ENCODE results near the gene SRSF3.

- TF ChIP-seq, protein P1, sequence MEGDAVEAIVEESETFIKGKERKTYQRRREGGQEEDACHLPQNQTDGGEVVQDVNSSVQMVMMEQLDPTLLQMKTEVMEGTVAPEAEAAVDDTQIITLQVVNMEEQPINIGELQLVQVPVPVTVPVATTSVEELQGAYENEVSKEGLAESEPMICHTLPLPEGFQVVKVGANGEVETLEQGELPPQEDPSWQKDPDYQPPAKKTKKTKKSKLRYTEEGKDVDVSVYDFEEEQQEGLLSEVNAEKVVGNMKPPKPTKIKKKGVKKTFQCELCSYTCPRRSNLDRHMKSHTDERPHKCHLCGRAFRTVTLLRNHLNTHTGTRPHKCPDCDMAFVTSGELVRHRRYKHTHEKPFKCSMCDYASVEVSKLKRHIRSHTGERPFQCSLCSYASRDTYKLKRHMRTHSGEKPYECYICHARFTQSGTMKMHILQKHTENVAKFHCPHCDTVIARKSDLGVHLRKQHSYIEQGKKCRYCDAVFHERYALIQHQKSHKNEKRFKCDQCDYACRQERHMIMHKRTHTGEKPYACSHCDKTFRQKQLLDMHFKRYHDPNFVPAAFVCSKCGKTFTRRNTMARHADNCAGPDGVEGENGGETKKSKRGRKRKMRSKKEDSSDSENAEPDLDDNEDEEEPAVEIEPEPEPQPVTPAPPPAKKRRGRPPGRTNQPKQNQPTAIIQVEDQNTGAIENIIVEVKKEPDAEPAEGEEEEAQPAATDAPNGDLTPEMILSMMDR (IDR thresholded peaks at IDR 0.05), result no peak
- no peak for TF ChIP-seq POLR2A (IDR thresholded peaks at IDR 0.05)
These were observed 14.0 kb upstream of the SRSF3 start for GRCh38 chr6:36580184-36580526.

Data from uterus (tissue), 2 donors.